HG02870 (cell line): ENCODE data around the gene AGBL2.
"Not testable (repeated sequence)": the region's sequence is repeated elsewhere in the genome, so short reads cannot be mapped to it uniquely, and the experiment has no call there.

Experiments
- ATAC-seq: cut with Tn5 transposase; IDR thresholded peaks from one replicate; pipeline ENCODE4 v1.9.1; 2021; ENCODE audit warnings: mild to moderate bottlenecking, moderate library complexity; ENCODE audit not compliant: unreplicated experiment

The AGBL2 gene, protein sequence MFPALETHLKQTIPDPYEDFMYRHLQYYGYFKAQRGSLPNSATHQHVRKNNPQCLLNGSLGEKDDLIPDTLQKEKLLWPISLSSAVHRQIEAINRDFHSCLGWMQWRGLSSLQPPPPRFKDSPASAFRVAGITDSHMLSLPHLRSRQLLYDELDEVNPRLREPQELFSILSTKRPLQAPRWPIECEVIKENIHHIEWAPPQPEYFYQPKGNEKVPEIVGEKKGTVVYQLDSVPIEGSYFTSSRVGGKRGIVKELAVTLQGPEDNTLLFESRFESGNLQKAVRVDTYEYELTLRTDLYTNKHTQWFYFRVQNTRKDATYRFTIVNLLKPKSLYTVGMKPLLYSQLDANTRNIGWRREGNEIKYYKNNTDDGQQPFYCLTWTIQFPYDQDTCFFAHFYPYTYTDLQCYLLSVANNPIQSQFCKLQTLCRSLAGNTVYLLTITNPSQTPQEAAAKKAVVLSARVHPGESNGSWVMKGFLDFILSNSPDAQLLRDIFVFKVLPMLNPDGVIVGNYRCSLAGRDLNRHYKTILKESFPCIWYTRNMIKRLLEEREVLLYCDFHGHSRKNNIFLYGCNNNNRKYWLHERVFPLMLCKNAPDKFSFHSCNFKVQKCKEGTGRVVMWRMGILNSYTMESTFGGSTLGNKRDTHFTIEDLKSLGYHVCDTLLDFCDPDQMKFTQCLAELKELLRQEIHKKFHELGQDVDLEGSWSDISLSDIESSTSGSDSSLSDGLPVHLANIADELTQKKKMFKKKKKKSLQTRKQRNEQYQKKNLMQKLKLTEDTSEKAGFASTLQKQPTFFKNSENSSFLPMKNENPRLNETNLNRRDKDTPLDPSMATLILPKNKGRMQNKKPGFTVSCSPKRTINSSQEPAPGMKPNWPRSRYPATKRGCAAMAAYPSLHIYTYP

GRCh38 chr11:47715082-47715669 lies at the start of gene AGBL2:
Gene AGBL2, minus strand, starts transcription at chr11:47715369. Its CDS starts 719 bp downstream, at chr11:47714650.
- peak; percentile 97 for ATAC-seq

GRCh38 chr11:47759291-47759690 lies 44.1 kb upstream of the AGBL2 start:
- ATAC-seq: not testable (repeated sequence)

DNA sequence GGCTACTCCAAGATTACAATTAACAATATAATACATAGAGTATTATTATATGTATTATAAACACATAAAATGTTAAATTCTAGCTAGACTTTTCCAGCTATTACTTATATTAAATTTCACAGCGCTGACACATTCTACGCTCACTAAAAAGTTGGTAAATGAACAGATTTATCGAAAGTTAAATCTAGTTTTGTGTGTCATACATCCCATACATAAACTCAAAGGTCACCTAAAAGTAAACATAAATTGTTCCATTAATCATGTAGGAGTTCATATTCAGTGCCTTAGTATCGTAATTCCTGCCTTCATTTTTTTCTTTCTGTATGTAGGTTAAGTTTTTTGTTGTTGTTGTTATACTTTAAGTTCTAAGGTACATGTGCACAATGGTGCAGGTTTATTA lies 41.0 kb upstream of the AGBL2 start:
- no peak for ATAC-seq

DNA sequence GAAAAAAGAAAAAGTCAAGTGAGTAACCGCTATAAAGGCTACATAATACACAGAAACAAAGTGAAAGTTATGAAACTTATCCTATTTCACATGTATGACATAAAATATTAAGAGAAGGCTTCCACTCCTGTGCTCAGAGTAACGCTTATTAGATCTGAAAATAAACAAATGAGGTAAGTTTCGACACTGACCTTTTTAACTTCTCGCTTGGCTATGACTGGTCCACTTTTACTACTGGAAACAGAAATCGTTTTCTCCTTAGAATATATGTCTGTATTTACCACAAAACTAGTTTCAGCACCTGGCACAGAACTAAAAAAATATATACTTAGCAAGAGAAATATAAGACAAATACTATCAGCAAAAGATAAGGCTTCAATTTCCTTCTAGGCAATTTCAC lies 35.6 kb upstream of the AGBL2 start:
- ATAC-seq: peak; percentile 70

DNA sequence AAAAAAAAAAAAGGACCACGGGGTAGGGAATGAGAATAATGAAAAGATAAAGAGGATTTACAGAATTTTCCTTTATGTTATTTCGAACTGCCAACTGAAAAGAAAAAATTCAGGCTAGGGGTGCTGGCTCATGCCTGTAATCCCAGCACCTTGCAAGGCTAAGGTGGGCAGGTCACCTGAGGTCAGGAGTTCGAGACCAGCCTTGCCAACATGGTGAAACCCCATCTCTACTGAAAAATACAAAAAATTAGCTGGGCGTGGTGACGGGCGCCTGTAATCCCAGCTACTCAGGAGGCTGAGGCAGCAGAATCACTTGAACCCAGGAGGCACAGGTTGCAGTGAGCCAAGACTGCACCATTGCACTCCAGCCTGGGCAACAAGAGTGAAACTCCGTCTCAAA lies 27.3 kb upstream of the AGBL2 start:
- not testable (repeated sequence) for ATAC-seq

- not testable (repeated sequence) for ATAC-seq
Measured at GRCh38 chr11:47737817-47738216, 22.6 kb upstream of the AGBL2 start.

- ATAC-seq: no peak
Measured at GRCh38 chr11:47732271-47732670, 17.1 kb upstream of the AGBL2 start.

DNA sequence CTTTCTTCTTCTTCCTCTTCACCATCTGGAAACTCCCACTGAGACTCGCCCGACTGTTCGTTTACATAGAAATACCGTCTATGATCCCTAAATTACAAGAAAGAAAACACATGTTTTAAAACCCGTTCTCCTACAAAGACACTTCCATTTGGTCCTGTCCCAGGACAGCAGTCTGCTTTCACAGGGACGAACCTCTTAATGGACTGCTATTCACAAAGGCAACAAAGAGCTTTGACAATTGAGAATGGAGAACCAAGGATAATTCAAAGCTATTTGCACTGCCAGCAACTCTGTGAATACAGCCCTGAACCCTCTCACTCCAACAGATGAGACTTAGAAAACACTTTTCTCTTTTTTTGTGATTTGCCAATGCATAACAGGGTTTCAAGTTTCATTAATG lies 16.3 kb upstream of the AGBL2 start:
- no peak for ATAC-seq

DNA sequence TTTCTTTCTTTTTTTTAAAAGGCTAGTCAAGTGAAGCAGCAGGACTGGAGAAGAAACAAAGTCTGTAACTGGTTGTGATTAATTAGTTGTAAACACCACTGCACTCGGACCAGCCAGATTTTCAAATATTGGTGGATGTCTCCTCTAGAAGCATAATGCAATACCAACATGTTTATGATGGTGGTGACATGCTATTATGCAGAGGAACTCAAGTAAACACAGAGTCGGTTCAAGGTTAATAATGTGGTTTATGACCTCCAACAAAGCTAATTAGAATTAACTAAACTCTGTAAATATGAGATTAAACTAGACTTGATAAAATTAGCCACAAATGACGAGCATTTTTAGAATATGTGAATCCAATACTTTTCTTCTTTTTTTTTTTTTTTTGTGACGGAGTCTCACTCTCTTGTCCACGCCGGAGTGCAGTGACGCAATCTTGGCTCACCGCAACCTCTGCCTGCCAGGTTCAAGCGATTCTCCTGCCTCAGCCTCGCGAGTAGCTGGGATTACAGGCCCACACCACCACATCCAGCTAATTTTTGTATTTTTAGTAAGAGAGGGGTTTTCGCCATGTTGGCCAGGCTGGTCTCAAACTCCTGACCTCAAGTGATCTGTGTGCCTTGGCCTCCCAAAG lies 11.8 kb upstream of the AGBL2 start:
- no peak for ATAC-seq

- no peak for ATAC-seq
Measured at GRCh38 chr11:47726118-47726442, 10.9 kb upstream of the AGBL2 start.

GRCh38 chr11:47725442-47726117 lies 10.4 kb upstream of the AGBL2 start:
- ATAC-seq: no peak

DNA sequence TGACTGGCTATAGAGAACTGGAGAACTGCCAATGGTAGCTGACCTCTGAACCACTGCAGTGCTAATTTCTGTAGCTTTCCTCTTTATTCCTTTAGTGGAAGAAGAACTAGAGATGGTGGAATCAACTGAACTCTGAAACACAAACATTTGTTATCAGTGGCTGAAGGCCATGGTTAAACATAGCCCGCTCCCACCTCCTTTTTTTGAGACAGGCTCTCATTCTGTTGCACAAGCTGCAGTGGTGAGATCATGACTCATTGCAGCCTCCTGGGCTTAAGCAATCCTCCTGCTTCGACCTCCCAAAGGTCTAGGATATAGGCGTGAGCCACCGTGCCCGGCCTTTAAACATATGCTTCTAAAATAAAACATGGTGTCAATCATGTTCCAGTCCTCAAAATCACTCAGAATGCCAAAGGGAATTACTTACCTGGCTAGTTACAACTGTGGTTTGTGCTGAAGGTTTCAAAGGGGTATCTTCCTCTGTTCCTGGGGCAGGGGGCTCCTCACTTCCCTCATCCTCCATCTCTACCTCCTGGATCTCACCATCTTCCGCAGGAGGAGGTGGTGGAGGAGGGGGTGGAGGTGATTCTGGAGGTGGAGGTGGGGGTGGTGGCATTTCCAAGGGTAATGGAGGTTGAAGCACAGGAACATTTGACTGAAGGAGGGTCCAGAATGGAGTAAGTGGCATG lies 9.0 kb upstream of the AGBL2 start:
- ATAC-seq: no peak

- no peak for ATAC-seq
Measured at GRCh38 chr11:47723041-47723440, 7.9 kb upstream of the AGBL2 start.

- no peak for ATAC-seq
Measured at GRCh38 chr11:47720651-47721050, 5.5 kb upstream of the AGBL2 start.

- ATAC-seq: no peak
Measured at GRCh38 chr11:47716692-47717091, 1.5 kb upstream of the AGBL2 start.

- ATAC-seq: peak; percentile 3
Measured at GRCh38 chr11:47714554-47715081, 551 bp downstream of the AGBL2 start.

GRCh38 chr11:47711816-47712215 lies 3.4 kb downstream of the AGBL2 start:
- ATAC-seq: no peak

DNA sequence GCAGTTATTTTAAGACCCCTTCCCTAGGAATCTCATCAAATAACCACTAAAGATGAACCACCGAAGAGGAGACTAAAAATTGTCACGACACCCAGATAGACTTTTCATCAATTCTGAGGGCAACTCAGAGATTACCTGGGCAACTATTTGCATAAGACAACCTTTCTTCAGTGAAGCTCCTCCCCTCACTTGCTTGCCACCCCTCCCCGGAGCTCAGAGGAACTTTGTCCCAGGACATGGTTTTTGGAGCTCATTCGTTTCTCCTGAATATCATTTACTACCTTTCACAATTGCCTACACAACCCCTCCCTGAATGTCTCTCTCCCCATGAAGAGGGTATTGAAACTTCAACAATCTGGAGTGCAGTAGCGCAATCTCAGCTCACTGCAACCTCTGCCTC lies 3.9 kb downstream of the AGBL2 start:
- ATAC-seq: no peak

DNA sequence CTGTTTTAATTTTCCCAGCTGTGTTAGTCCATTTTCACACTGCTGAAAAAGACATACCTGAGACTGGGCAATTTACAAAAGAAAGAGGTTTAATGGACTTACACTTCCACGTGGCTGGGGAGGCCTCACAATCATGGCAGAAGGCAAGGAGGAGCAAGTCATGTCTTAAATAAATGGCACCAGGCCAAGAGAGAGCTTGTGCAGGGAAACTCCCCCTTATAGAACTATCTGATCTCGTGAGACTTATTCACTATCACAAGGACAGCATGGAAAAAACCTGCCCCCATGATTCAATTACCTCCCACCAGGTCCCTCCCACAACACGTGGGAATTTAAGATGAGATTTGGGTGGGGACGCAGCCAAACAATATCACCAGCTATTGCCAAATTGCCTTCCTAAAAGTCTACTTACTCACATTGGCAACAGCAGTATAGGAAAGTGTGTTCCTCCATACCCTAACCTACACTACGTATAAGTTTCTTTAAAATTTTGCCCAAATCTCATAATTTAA lies 7.8 kb downstream of the AGBL2 start:
- not testable (repeated sequence) for ATAC-seq

GRCh38 chr11:47705721-47706120 lies 9.4 kb downstream of the AGBL2 start:
- ATAC-seq: no peak
